Neuronal stem cell (in vitro differentiated cells): Measurements from ENCODE around the gene KLHDC10. TPM values are rescaled to one million over a fixed set of nuclear protein-coding genes. Genes with fewer than 3 reads are reported as not detected.

Source experiments
- DNase-seq: peaks from one replicate; pipeline ENCODE4 v3.0.0-alpha.2; 2013; ENCODE audit warnings: low spot score
- H2AFZ ChIP-seq: one replicate; pipeline ENCODE4 v1.6.1; 2013; ENCODE audit warnings: mild to moderate bottlenecking, low read length, inconsistent platforms
- H2AK5ac ChIP-seq: 2 replicates; pipeline ENCODE4 v1.6.1; 2013; ENCODE audit warnings: low read depth, mild to moderate bottlenecking, inconsistent platforms, low read length, moderate library complexity, mixed read lengths
- H2BK120ac ChIP-seq: 2 replicates; pipeline ENCODE4 v1.6.1; 2013; ENCODE audit warnings: low read depth, mild to moderate bottlenecking, inconsistent platforms, low read length, moderate library complexity, mixed read lengths
- H2BK12ac ChIP-seq: one replicate; pipeline ENCODE4 v1.6.1; 2013; ENCODE audit warnings: low read length, inconsistent platforms
- H2BK15ac ChIP-seq: 2 replicates; pipeline ENCODE4 v1.6.1; 2013; ENCODE audit warnings: mild to moderate bottlenecking, low read length, inconsistent platforms, mixed read lengths
- H2BK5ac ChIP-seq: one replicate; pipeline ENCODE4 v1.6.1; 2013; ENCODE audit warnings: inconsistent platforms, mild to moderate bottlenecking, low read length, moderate library complexity
- H3K14ac ChIP-seq: one replicate; pipeline ENCODE4 v1.6.1; 2013; ENCODE audit warnings: low read length, inconsistent platforms
- H3K18ac ChIP-seq: 2 replicates; pipeline ENCODE4 v1.6.1; 2013; ENCODE audit warnings: low read length, inconsistent platforms
- H3K23ac ChIP-seq: 2 replicates; pipeline ENCODE4 v1.6.1; 2013; ENCODE audit warnings: low read depth, mild to moderate bottlenecking, mixed read lengths, low read length, inconsistent platforms; ENCODE audit not compliant: poor library complexity
- H3K27ac ChIP-seq: replicated peaks from 3 replicates; pipeline ENCODE4 v1.5.1; 2013; ENCODE audit warnings: low read length, inconsistent platforms
- H3K27me3 ChIP-seq, 3 experiments: 2 replicates each; pipeline ENCODE4 v1.6.1; 2013; ENCODE audit warnings: low read length in 3 of 3, mild to moderate bottlenecking in 2 of 3, inconsistent platforms in 1 of 3, low read depth in 1 of 3, mixed read lengths in 1 of 3, moderate library complexity in 1 of 3; ENCODE audit not compliant: control insufficient read depth in 3 of 3, insufficient read depth in 3 of 3
- H3K36me3 ChIP-seq, 2 donors: replicated peaks in 1 of 2; 2 replicates each; pipeline ENCODE4 v1.6.1; 2013; ENCODE audit warnings: low read length in 2 of 2; ENCODE audit not compliant: control insufficient read depth in 2 of 2, insufficient read depth in 2 of 2
- H3K4ac ChIP-seq: 2 replicates; pipeline ENCODE4 v1.6.1; 2013; ENCODE audit warnings: inconsistent platforms, mild to moderate bottlenecking, low read length, moderate library complexity
- H3K4me1 ChIP-seq, 2 donors: 1 replicate in 1 of 2; 2 replicates in 1 of 2; pipeline ENCODE4 v1.6.1; 2013; ENCODE audit warnings: low read length in 2 of 2, low read depth in 1 of 2; ENCODE audit not compliant: control insufficient read depth in 2 of 2, insufficient read depth in 1 of 2
- H3K4me2 ChIP-seq: one replicate; pipeline ENCODE4 v1.6.1; 2013; ENCODE audit warnings: mild to moderate bottlenecking, low read length, inconsistent platforms; ENCODE audit not compliant: insufficient read depth, poor library complexity, severe bottlenecking
- H3K4me3 ChIP-seq, 2 donors: 2 replicates each; pipeline ENCODE4 v1.5.1; 2013; ENCODE audit warnings: low read length in 2 of 2, mild to moderate bottlenecking in 2 of 2, inconsistent platforms in 1 of 2, moderate library complexity in 1 of 2
- H3K79me1 ChIP-seq: one replicate; pipeline ENCODE4 v1.6.1; 2013; ENCODE audit warnings: low read depth, mild to moderate bottlenecking, inconsistent platforms, low read length, moderate library complexity
- H3K9ac ChIP-seq: one replicate; pipeline ENCODE4 v1.6.1; 2013; ENCODE audit warnings: mild to moderate bottlenecking, low read depth, low read length, inconsistent platforms; ENCODE audit not compliant: poor library complexity
- H3K9me3 ChIP-seq, 2 donors: replicated peaks in 1 of 2; 2 replicates each; pipeline versions ENCODE3 to v1.6.1; 2013; ENCODE audit warnings: low read length in 2 of 2, mild to moderate bottlenecking in 2 of 2, inconsistent platforms in 1 of 2, low read depth in 1 of 2, mixed read lengths in 1 of 2, moderate library complexity in 1 of 2; ENCODE audit not compliant: control insufficient read depth in 2 of 2, insufficient read depth in 1 of 2
- H4K8ac ChIP-seq: one replicate; pipeline ENCODE4 v1.6.1; 2013; ENCODE audit warnings: low read depth, mild to moderate bottlenecking, inconsistent platforms, low read length, moderate library complexity
- H4K91ac ChIP-seq: one replicate; pipeline ENCODE4 v1.6.1; 2013; ENCODE audit warnings: low read length, low read depth, mild to moderate bottlenecking, inconsistent platforms; ENCODE audit not compliant: poor library complexity
- WGBS, 2 donors: extraction: QIAGEN DNeasy Blood & Tissue Kit; methylation state at CpG; one replicate each; pipeline ENCODE4 v1.1.7; 2013; ENCODE audit warnings: missing lambda C conversion rate in 2 of 2, mixed read lengths in 1 of 2; ENCODE audit not compliant: insufficient read length in 2 of 2, insufficient replicate concordance in 1 of 2; ENCODE audit errors: extremely low coverage in 2 of 2; 5-methylcytosine and 5-hydroxymethylcytosine counted together
- polyA plus RNA-seq, 2 experiments: library from polyadenylated mRNA; stranded (reverse); fragments of 200-250 nt; gene quantifications; one replicate each; pipeline ENCODE4 v1.2.3, GENCODE V29; 2013

Gene KLHDC10, protein sequence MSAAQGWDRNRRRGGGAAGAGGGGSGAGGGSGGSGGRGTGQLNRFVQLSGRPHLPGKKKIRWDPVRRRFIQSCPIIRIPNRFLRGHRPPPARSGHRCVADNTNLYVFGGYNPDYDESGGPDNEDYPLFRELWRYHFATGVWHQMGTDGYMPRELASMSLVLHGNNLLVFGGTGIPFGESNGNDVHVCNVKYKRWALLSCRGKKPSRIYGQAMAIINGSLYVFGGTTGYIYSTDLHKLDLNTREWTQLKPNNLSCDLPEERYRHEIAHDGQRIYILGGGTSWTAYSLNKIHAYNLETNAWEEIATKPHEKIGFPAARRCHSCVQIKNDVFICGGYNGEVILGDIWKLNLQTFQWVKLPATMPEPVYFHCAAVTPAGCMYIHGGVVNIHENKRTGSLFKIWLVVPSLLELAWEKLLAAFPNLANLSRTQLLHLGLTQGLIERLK
- 15.4 TPM for polyA plus RNA-seq (2013, experiment 1 of 2)
- polyA plus RNA-seq (2013, experiment 2 of 2): 15.9 TPM

DNA sequence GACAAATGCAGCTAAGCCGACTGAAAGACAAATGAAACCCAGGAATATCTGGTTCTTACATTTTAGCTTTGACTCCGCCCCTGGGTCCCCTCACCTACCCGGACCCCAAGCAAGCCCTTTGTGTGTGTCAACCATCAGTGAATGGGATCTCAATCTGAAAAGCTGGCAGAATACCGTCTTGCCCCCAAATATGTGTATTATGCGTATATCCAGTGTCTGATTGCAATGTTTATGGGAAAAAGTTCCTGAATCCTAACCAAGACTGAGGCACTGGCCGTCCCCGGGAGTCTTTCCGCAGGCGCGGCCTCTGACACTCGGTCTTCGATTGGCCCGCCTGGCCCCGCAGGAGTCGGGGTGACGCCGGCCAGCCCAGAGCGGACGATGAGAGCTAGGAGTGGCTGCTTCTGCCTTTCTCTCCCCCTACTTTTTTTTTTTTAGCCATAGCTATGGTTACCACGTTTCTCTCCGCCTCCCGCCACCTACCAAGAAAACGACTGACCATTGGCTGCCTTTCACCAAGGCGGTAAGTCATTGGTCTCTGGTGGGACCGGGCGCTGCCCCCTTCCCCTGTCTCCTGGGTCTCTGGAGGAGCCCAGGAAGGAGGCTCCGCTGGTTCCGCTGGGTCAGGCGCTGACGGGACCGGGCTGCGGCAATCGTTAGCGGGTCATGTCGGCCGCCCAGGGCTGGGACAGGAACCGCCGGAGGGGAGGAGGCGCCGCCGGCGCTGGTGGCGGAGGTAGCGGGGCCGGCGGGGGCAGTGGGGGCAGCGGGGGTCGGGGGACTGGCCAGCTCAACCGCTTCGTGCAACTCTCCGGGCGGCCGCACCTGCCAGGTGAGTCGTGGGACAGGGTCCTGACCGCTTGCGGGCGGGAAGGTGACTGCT lies at the start of gene KLHDC10:
Gene KLHDC10, plus strand, starts transcription at position 557 of the 883 bp plus-strand sequence. Its CDS starts 110 bp downstream, at position 667.
- H4K91ac ChIP-seq: no peak within 1 kb of the TSS
- H2AFZ ChIP-seq: peak within 1 kb of the TSS; percentile 89
- H3K79me1 ChIP-seq: no peaks in the 10 kb centered on the region
- H3K36me3 ChIP-seq: peaks cover 0 to 3% of the 10 kb centered on the region in 2 donors
- no peak within 1 kb of the TSS for H4K8ac ChIP-seq
- DNase-seq: peak; percentile 98
- no peak within 1 kb of the TSS for H3K4ac ChIP-seq
- H3K18ac ChIP-seq: peak within 1 kb of the TSS; percentile 94
- no peak within 1 kb of the TSS for H3K27ac ChIP-seq
- no CpG with 5 or more reads among the region's 57 CpGs for WGBS, 2 donors
- no peak within 1 kb of the TSS for H2BK15ac ChIP-seq
- no peak within 1 kb of the TSS for H2BK5ac ChIP-seq
- H3K4me3 ChIP-seq: peak within 1 kb of the TSS; percentile 62 to 97
- H3K9me3 ChIP-seq: no peaks in the 10 kb centered on the region
- no peak within 1 kb of the TSS for H3K14ac ChIP-seq
- H3K4me1 ChIP-seq: peaks cover 1 to 6% of the 10 kb centered on the region in 2 donors
- peak within 1 kb of the TSS; percentile 79 for H3K9ac ChIP-seq
- peak within 1 kb of the TSS; percentile 38 for H3K23ac ChIP-seq
- no peak within 1 kb of the TSS for H2AK5ac ChIP-seq
- H2BK120ac ChIP-seq: no peak within 1 kb of the TSS
- H3K27me3 ChIP-seq: no peaks in the 10 kb centered on the region
- H2BK12ac ChIP-seq: no peak within 1 kb of the TSS
- H3K4me2 ChIP-seq: peak within 1 kb of the TSS; percentile 65

DNA sequence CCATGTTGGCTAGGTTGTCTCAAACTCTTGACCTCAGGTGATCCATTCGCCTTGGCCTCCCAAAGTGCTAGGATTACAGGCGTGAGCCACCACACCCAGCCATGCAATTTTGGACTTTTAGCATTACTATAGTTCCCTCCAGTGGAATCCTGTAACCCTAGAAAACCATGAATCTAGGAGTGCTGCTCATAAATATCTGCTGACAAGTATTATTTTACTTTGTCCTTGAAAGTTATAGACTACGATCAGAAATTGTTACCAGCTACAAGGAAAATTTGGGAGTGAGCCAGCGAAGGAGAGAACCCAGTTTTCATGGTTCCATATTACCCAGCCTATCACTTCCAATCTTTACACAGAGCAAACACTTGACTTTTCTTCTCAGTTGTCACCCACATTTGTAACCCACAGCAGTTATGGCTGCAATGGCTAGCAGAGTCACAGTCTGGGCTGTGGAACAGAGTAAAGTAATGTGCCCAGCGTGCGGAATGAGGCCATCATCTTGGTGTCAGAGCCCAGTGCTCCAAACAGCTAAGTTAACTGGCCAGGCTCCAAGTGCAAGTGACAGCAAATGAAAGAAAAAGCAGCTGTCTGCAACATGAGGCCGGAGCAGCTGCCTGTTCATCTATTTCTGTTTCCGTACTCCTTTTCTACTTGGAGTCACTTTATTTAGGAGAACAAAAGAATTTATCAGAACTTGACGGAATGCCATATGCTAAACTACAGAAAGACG lies 49.1 kb upstream of the KLHDC10 start:
- no peak overlapping the region for H3K4me3 ChIP-seq
- peaks cover 0 to 1% of the 10 kb centered on the region in 2 donors for H3K9me3 ChIP-seq
- no peaks in the 10 kb centered on the region for H3K27me3 ChIP-seq
- no peak overlapping the region for H2BK5ac ChIP-seq
- H3K14ac ChIP-seq: no peak overlapping the region
- no peak overlapping the region for H3K4ac ChIP-seq
- no peak overlapping the region for H3K27ac ChIP-seq
- no peak overlapping the region for H2BK12ac ChIP-seq
- H4K8ac ChIP-seq: no peak overlapping the region
- no peak overlapping the region for H2BK15ac ChIP-seq
- H3K9ac ChIP-seq: no peak overlapping the region
- DNase-seq: no peak
- no CpG with 5 or more reads among the region's 10 CpGs for WGBS, 2 donors
- H3K23ac ChIP-seq: no peak overlapping the region
- H3K4me2 ChIP-seq: no peak overlapping the region
- H3K79me1 ChIP-seq: no peaks in the 10 kb centered on the region
- H2BK120ac ChIP-seq: no peak overlapping the region
- H3K36me3 ChIP-seq: peaks cover 34 to 89% of the 10 kb centered on the region in 2 donors
- H4K91ac ChIP-seq: no peak overlapping the region
- no peak overlapping the region for H2AFZ ChIP-seq
- H3K4me1 ChIP-seq: no peaks in the 10 kb centered on the region
- H3K18ac ChIP-seq: no peak overlapping the region
- no peak overlapping the region for H2AK5ac ChIP-seq

DNA sequence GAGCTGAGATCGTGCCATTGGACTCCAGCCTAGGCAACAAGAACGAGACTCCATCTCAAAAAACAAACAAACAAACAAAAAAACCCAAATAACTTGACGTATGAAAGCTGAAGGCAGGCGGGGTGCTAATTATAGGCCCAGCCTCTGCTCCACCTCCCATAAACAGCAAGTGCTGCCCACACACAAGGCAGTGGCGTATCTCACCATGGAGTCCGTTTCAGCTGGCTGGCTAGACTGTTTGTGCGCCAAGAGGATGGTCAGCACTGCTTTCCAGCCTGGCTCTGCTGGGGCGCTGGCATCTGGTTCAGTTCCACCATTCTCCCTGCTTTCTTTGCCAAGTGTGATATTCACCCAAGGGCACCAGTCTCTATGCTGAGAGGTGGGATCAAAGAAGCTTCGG lies 48.2 kb upstream of the KLHDC10 start:
- H3K27ac ChIP-seq: no peak overlapping the region
- DNase-seq: no peak
- H2AFZ ChIP-seq: no peak overlapping the region
- H3K27me3 ChIP-seq: no peaks in the 10 kb centered on the region
- H4K8ac ChIP-seq: no peak overlapping the region
- peak overlapping the region; percentile 55 for H3K23ac ChIP-seq
- no peak overlapping the region for H3K4me2 ChIP-seq
- no peak overlapping the region for H2BK15ac ChIP-seq
- no peak overlapping the region for H3K4me3 ChIP-seq
- no CpG with 5 or more reads among the region's 9 CpGs for WGBS, 2 donors
- no peak overlapping the region for H3K18ac ChIP-seq
- H3K14ac ChIP-seq: no peak overlapping the region
- H2BK120ac ChIP-seq: no peak overlapping the region
- H3K4me1 ChIP-seq: no peaks in the 10 kb centered on the region
- H2AK5ac ChIP-seq: no peak overlapping the region
- H3K79me1 ChIP-seq: no peaks in the 10 kb centered on the region
- H2BK5ac ChIP-seq: no peak overlapping the region
- H3K9me3 ChIP-seq: peaks cover 0 to 1% of the 10 kb centered on the region in 2 donors
- H3K36me3 ChIP-seq: peaks cover 34 to 93% of the 10 kb centered on the region in 2 donors
- peak overlapping the region; percentile 21 for H3K9ac ChIP-seq
- no peak overlapping the region for H4K91ac ChIP-seq
- no peak overlapping the region for H2BK12ac ChIP-seq
- no peak overlapping the region for H3K4ac ChIP-seq
